Natural killer cell (primary cell): ENCODE results near the gene TECPR1. TPM values are rescaled to one million over a fixed set of nuclear protein-coding genes. Genes with fewer than 3 reads are reported as not detected.

Source experiments
- ATAC-seq, 3 donors: fragments of 150-1000 bp in 2 of 3; fragments of 200-7000 bp in 1 of 3; cut with Tn5 transposase; 1 replicate in 1 of 3; 2 replicates in 2 of 3; pipeline ENCODE4 v1.10.0; 2021; ENCODE audit warnings: mild to moderate bottlenecking in 2 of 3, moderate library complexity in 2 of 3
- DNase-seq, 2 donors: peaks; one replicate each; pipeline versions ENCODE4 v3.0.0 to v3.0.0-alpha.2; 2013 to 2021; ENCODE audit warnings: mixed read lengths in 1 of 2
- H3K27ac ChIP-seq: one replicate; pipeline ENCODE4 v1.5.1; 2013; ENCODE audit warnings: mild to moderate bottlenecking, low read length
- H3K27me3 ChIP-seq: one replicate; pipeline ENCODE4 v1.6.1; 2013; ENCODE audit warnings: low read length; ENCODE audit not compliant: control insufficient read depth, insufficient read depth
- H3K36me3 ChIP-seq: one replicate; pipeline ENCODE4 v1.6.1; 2013; ENCODE audit warnings: low read length; ENCODE audit not compliant: control insufficient read depth, insufficient read depth
- H3K4me1 ChIP-seq: one replicate; pipeline ENCODE4 v1.6.1; 2013; ENCODE audit warnings: low read length; ENCODE audit not compliant: control insufficient read depth, insufficient read depth
- H3K4me3 ChIP-seq: one replicate; pipeline ENCODE4 v1.5.1; 2013; ENCODE audit warnings: low read length
- H3K9me3 ChIP-seq: one replicate; pipeline ENCODE4 v1.6.1; 2013; ENCODE audit warnings: low read length; ENCODE audit not compliant: control insufficient read depth, insufficient read depth
- H3K27ac Mint-ChIP-seq, 2 donors: one replicate each; pipeline ENCODE4 v1.8.0; 2022; ENCODE audit warnings: mild to moderate bottlenecking in 2 of 2, mixed read lengths in 2 of 2, moderate library complexity in 1 of 2
- H3K27me3 Mint-ChIP-seq, 2 donors: one replicate each; pipeline ENCODE4 v1.8.0; 2022; ENCODE audit warnings: low read depth in 2 of 2, mixed read lengths in 2 of 2
- H3K36me3 Mint-ChIP-seq: one replicate; pipeline ENCODE4 v1.8.0; 2022; ENCODE audit warnings: mixed read lengths
- H3K4me1 Mint-ChIP-seq, 2 donors: one replicate each; pipeline ENCODE4 v1.8.0; 2022; ENCODE audit warnings: mixed read lengths in 2 of 2
- H3K4me3 Mint-ChIP-seq: one replicate; pipeline ENCODE4 v1.8.0; 2022; ENCODE audit warnings: mild to moderate bottlenecking, moderate library complexity, mixed read lengths
- H3K9me3 Mint-ChIP-seq, 2 donors: one replicate each; pipeline ENCODE4 v1.8.0; 2022; ENCODE audit warnings: mixed read lengths in 2 of 2
- CTCF ChIP-seq: fragments of 200-600 bp; IDR thresholded peaks from one replicate; pipeline ENCODE4 v1.8.0; 2022; ENCODE audit warnings: antibody characterized with exemption
- WGBS: methylation state at CpG from one replicate; pipeline ENCODE4 v1.1.7; 2013; ENCODE audit warnings: missing lambda C conversion rate; ENCODE audit not compliant: insufficient coverage; 5-methylcytosine and 5-hydroxymethylcytosine counted together
- intact Hi-C: fragments of 100-400 bp; cut with micrococcal nuclease; formaldehyde crosslinking; loops from one replicate; pipeline ENCODE4 v1.14.2; 2022
- total RNA-seq, 4 donors: library from RNA; stranded (reverse); fragments of 120-200 nt in 1 of 4; gene quantifications; one replicate each; pipeline versions ENCODE4 v1.2.3 to v1.2.4, GENCODE V29; 2013 to 2022

Gene TECPR1
- total RNA-seq, 3 donors from 2014 or later (not counting 1 experiment from before 2014, with no cell fraction given), result 68.8 to 76.7 (median 70.3) TPM

- 84% methylated on average over 27 of the region's 28 CpGs for WGBS
- H3K4me1 Mint-ChIP-seq, result peaks cover 26 to 32% of the 10 kb centered on the region in 2 donors
Measured at GRCh38 chr7:98203261-98203963, 48.6 kb downstream of the TECPR1 start.

GRCh38 chr7:98202367-98203195 is 49.5 kb downstream of the TECPR1 start:
- DNase-seq (peak in 1 of 2 donors; percentile 73), ATAC-seq (peak; percentile 76 to 86 (median 80))
- Histone ChIP-seq H3K9me3 (no peaks in the 10 kb centered on the region), H3K4me3 (no peak overlapping the region), H3K27ac (no peak overlapping the region), H3K4me1 (peaks cover 17% of the 10 kb centered on the region), H3K36me3 (peaks cover 14% of the 10 kb centered on the region), H3K27me3 (no peaks in the 10 kb centered on the region)
- H3K4me3 Mint-ChIP-seq, result peak overlapping the region; percentile 47
- intact Hi-C loops, result no loop called here
- H3K9me3 Mint-ChIP-seq, result no peaks in the 10 kb centered on the region
- peaks cover 26 to 32% of the 10 kb centered on the region in 2 donors for H3K4me1 Mint-ChIP-seq
- 15% methylated on average over 15 of the region's 15 CpGs for WGBS
- no peaks in the 10 kb centered on the region for H3K27me3 Mint-ChIP-seq
- TF ChIP-seq CTCF, result no peak
- H3K27ac Mint-ChIP-seq, result peak overlapping the region; percentile 14 to 38
- H3K36me3 Mint-ChIP-seq, result peaks cover 15% of the 10 kb centered on the region

More at GRCh38 chr7:98203261-98203963, 48.6 kb downstream of the TECPR1 start:
- Mint-ChIP-seq H3K9me3 (no peaks in the 10 kb centered on the region), H3K36me3 (peaks cover 7% of the 10 kb centered on the region), H3K27me3 (no peaks in the 10 kb centered on the region), H3K4me3 (no peak overlapping the region), H3K27ac (no peak overlapping the region)
- no peak for ATAC-seq
- TF ChIP-seq CTCF, result no peak
- Histone ChIP-seq H3K27me3 (no peaks in the 10 kb centered on the region), H3K27ac (no peak overlapping the region), H3K4me1 (peaks cover 17% of the 10 kb centered on the region), H3K9me3 (no peaks in the 10 kb centered on the region), H3K36me3 (peaks cover 14% of the 10 kb centered on the region), H3K4me3 (no peak overlapping the region)
- peak in 1 of 2 donors; percentile 17 for DNase-seq
- intact Hi-C loops, result no loop called here

GRCh38 chr7:98200364-98200763 is 51.7 kb downstream of the TECPR1 start:
- 33% methylated on average over 6 of the region's 6 CpGs for WGBS
- H3K27me3 Mint-ChIP-seq, result no peaks in the 10 kb centered on the region
- H3K27ac Mint-ChIP-seq, result no peak overlapping the region
- TF ChIP-seq CTCF, result no peak
- intact Hi-C loops, result no loop called here
- DNase-seq, result no peak
- peaks cover 26 to 32% of the 10 kb centered on the region in 2 donors for H3K4me1 Mint-ChIP-seq
- H3K4me3 Mint-ChIP-seq, result no peak overlapping the region
- H3K9me3 Mint-ChIP-seq, result no peaks in the 10 kb centered on the region
- no peak for ATAC-seq
- no peaks in the 10 kb centered on the region for H3K27me3 ChIP-seq
- no peaks in the 10 kb centered on the region for H3K9me3 ChIP-seq
- peaks cover 17% of the 10 kb centered on the region for H3K4me1 ChIP-seq
- H3K36me3 Mint-ChIP-seq, result peaks cover 9% of the 10 kb centered on the region
- no peak overlapping the region for H3K4me3 ChIP-seq
- H3K36me3 ChIP-seq, result peaks cover 4% of the 10 kb centered on the region
- no peak overlapping the region for H3K27ac ChIP-seq
